GM21423 (cell line): ENCODE results near the gene SLC9A9.
"Not testable (repeated sequence)": the region's sequence is repeated elsewhere in the genome, so short reads cannot be mapped to it uniquely, and the experiment has no call there.

ENCODE experiments used
- ATAC-seq: cut with Tn5 transposase; IDR thresholded peaks from one replicate; pipeline ENCODE4 v1.9.1; 2021; ENCODE audit warnings: mild to moderate bottlenecking, moderate library complexity; ENCODE audit not compliant: unreplicated experiment

SLC9A9 gene

DNA sequence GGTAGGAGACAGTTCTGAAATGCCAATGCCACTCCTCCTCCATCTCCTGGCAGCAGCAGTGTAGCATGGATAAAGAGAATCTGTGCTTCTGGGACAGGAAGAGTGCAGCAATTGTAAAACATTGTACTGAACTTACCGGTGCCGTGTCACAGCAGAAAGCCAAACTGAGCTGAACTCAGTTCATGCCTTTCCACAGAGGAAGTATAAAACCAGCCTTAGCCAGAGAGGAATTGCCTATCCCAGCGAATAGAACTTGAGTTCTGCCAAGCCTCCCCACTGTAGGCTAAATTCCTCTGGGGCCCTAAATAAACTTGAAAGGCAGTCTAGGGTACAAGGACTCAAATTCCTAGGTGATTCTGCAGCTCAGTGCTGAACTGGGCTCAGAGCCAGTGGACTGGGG, 148.8 kb downstream of the SLC9A9 start:
- ATAC-seq, result no peak

DNA sequence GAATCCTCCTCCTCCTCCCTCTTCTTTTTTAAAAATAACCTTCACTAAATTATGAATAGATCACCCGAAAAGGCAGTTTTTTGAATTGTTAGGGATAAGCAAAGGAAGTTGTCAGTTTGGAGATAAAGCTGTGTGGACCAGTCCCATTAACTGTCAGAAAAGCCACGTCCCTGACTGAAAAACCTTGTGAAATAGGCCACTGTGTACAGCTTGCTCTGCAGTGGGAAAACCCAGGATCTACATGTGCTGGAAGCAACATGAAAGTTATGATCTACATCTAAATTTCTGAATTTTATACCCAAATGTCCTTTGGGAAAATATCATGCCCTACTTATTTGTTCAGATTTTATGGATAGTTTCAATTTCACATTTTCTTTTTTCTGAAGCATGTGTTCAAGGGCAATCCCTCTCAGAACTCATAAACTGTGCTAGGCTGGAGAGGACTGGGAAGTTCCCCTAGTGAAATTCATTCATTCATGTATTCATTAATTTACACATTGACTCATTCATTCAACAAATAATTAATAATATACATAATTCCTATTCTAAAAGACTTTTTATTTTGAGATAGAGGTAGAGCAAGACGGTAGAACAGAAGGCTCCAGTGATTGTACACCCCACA, 149.5 kb downstream of the SLC9A9 start:
- no peak for ATAC-seq

DNA sequence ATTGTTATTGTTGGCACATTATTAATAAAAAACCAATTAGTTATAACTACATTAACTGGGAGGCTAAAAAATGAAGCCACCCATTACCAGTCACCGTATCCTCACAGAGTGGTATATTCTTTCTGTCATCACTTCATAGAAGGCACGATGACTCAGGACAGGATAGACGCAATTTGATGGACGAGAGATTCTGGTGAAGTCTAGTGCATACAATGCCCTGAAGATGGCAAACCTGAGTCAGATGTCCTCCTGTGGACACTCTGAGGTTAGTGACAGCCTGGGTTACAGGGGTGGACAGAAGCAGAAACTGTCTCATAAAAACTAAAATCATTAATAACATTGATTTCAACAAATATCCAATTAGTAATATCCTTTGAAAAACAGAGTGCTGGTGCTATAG, 150.3 kb downstream of the SLC9A9 start:
- ATAC-seq, result no peak

DNA sequence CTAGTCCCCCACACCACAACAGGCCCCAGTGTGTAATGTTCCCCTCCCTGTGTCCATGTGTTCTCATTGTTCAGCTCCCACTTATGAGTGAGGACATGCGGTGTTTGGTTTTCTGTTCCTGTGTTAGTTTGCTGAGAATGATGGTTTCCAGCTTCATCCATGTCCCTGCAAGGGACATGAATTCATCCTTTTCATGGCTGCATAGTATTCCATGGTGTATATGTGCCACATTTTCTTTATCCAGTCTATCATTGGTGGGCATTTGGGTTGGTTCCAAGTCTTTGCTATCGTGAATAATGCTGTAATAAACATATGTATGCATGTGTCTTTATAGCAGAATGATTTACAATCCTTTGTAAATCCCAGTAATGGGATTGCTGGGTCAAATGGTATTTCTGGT, 152.9 kb downstream of the SLC9A9 start:
- not testable (repeated sequence) for ATAC-seq

DNA sequence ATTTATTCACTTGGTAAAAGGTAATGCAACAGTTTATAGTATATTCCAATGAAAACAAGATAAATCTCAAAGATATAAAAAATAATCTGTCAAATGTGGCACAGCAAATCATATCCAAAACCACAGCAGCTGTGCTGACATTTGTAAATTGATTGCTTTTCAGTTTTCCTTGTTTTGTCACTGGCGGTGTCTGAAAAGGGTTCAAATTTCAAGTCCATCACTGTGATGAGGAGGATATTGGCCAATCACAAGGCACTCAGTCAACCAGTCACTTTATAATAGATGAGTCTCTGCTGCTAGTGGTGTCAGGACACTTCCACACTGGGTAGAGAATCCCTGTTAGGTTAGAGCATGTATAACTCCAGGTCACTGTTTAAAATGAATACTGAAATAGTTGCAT, 154.8 kb downstream of the SLC9A9 start:
- ATAC-seq, result no peak

DNA sequence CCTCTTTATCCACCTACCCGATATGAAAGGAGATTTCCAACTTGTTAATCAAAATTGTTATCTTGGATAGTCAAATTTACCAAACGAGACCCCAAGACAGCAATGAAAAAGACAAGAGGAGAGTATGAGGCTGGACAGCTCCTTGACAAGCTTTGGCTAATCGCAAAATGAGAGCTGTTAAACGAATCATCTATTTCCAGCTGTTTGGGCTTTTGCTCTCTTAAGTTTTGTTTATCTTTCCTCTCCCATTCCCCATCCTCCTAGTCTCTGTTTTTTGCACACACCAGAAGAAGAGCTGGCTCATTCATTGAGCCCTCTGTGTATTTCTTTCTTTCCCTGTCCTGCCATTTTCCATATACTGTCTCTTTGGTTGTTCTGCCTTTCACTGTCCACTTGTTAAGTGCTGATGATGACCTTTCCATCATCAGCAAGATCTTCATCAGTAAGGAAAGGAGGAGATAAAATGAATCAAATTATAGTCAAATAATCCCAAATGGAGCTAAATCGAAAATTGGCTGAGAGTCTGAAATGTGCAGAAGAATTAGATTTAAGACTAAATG, 161.6 kb downstream of the SLC9A9 start:
- no peak for ATAC-seq

DNA sequence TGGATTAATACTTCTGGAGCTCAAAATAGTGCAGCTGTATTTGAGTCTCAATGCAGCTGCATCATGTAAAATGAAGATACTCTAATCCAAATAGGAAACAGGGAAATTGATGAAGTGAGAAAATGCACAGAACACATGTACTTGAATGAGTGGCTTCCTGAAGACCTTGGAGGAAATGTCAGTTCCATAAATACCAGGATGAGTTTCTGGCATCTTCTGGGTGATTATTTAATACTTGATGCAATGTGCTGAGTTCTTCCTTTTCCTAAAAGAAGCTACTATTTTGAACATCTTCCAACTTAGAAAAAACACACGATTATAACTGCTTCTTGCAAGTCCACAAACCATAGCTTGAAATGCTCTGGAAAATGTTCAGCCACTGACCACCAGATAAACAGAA, 162.8 kb downstream of the SLC9A9 start:
- no peak for ATAC-seq

DNA sequence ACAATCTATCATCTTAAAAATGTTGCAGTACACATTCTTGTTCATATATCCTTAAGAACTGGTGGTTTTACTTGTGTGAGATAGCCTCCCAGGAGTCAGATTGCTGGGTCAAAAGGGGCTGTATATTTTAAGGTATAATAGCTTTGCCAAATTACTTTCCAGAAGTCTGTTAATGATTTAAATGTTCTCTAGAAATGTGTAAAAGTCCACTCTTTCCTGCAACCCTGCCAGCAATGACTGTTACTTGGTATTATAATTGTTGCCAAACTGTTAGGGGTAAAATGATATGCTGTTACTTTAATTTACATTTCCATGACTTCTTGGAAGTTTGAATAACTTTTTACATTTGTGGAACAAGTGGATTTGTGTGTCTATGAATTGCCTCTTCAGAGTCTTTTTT, 170.8 kb downstream of the SLC9A9 start:
- ATAC-seq, result no peak

DNA sequence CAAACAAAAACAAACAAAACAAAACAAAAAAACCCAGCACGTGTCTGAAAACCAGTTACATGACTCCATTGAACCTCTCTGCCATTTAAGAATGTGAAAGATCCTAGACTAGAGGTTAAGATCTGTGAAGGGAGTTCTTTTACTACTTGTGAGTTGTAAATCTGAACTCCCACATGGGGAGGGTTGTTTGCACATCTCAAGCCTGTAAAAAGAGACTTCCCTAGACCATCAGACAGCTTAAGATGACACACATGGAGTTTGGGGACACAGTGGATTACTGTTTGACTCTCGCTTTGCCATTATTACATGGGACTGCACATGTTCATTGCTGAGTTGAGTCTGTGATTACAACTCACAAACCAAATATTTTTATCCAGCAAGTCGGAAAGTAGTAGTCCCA, 171.5 kb downstream of the SLC9A9 start:
- ATAC-seq, result no peak

DNA sequence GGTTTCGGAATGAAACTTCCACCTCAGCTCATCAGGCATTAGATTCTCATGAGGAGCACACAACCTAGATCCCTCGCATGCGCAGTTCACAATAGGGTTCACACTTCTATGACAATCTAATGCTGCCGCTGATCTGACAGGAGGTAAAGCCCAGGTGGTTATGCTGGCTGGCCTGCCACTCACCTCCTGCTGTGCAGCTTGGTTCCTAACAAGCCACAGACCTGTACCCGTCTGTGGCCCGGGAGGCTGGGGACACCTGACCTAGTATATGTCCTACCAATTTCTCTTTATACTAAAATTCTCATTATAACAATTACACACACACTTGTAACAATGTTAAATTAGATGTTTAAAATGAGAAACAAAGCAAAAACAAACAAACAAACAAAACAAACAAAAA, 172.2 kb downstream of the SLC9A9 start:
- no peak for ATAC-seq

DNA sequence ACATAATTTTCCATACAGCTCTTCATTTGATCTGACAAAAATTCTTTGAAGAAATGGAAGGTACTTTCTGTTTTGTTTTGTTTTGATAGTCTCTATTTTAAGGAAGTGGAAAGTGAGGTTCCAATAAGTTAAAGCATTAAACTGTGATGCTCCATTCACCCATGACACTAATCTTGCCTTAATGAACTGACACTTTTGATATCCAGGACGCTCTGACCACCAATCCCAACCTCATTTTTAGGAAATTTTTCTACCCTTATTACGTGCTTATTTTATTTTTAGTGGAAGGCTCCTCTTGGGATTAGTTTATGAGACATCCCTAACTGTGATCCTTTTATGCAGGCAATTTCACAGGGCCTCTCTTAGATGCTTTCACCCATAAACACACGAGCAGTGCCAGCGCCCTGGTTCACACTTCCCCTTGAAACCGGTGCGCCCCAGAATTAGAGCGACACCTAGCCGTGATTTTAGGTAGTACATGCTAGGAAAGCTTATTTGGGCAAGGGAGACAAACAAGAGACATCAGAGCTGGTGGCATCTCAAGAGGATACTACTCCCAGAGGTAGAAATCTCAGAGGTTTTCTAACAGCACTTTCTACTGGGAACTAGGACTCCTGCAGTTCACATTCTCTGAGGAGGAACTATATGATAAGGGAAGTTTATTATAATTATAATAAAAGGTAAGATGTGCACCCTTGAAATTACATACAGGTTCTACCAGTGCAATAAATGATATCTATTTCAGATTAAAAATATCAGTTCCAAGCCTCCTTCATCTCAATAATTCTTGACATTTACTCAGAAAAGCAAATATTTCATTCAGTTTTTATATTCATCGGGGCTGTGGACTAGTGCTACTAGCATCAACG, 173.9 kb downstream of the SLC9A9 start:
- ATAC-seq, result peak; percentile 70

DNA sequence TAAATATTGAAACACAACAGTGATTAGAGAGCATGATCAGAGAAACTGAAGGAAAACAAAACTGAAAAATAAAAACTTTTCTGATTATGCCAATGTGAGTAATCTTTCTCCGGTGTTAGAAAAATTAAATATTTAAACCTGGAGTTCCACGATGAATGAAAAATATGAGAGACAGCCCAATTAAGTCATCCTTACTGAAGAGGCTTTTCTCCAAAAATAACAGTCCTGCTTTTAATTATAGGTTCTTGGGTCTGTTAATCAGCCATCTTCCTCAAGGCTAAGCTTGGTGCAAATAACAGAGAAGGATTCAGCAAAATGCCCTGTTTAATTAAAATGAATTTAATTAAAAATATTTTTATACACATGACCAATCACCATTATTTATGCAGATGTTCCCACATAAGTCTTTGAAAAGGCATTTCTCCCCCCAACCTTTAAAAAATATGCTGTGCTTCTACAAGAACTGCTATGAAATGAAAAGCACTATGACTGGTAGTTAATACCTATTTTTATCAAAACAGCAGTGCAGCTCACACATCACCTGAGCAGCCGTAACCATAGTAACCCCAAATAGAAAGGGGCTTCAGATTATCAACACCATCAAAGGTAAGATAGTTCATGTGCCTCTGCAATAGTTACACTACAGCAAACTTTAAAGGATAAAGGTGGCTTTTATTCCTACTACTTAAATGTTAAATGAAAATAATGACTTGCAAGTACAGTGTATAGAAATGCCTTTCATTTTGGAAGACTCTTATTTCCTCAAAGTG, 175.7 kb downstream of the SLC9A9 start:
- ATAC-seq, result no peak

DNA sequence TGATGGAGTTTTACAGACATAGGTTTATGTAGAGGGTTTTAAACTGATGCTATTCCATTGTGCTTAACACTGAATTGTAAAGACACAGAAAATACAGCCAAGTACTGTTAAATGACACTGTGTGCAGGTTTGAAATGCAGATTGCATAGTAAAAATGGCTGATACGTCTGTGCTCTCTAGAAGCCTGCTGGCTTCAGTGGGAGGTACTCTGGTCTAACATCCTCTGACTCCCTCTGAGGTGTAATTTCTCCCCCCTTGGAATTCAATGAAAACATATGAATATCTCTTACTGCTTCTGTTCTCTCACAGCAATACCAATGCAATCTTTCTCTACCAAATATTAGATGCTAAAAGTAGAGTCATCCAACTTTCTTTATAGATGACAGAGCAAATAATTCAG, 176.6 kb downstream of the SLC9A9 start:
- no peak for ATAC-seq

DNA sequence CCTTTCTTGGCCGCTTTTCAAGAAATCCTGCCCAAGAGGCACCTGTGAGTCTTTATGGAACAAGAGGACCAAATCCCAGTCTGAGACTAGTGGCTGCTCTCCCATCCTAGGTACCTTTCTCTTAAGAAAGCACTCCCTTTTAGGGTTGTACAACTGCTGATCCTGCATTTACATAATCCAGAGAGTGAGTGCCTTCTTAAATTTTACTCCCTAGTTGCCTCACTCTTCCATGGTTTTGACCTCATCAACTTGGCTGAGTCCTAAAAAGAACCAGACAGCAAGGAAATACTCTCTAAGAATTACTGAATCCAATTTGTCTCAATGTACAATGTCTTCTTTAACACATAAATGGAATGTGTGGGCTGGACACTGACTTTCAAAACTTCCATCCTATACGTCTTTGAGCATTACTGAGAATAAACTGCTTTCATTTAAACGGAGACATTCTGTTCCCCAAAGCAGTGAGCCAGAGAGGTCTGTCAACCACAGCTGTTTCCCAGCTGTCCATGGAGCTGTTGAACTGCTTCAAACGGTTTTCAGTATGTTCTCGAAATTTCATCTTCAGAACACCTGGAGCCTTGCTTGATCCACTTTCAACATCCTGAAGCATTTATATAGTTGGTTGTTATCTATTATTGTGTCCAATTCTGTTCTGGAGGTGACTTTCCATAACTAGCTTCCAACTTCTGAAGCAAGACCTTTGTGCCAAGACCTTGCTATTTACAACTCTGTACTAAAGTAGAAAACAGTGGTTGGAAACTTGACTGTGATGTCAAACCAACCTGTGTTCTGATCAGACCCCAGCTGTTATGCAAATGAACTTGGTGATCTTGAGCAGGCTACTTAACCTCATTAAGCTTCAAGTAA, 179.1 kb downstream of the SLC9A9 start:
- ATAC-seq, result peak; percentile 91

DNA sequence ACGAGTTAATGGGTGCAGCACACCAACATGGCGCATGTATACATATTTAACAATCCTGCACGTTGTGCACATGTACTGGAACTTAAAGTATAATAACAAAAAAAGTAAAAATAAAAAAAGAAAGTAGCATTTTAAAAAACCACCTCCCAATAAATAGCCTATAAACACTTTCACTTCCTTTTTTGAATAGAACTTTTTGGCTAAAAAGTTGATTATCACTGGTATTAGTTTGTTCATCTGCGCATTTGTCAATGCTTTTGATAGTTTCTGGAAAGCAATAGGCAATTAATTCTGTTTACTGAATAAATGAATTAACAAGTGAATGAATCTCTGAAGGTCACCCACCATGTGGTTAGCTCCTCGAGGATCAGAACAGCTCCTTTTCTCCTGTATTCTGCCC, 179.9 kb downstream of the SLC9A9 start:
- ATAC-seq, result no peak

DNA sequence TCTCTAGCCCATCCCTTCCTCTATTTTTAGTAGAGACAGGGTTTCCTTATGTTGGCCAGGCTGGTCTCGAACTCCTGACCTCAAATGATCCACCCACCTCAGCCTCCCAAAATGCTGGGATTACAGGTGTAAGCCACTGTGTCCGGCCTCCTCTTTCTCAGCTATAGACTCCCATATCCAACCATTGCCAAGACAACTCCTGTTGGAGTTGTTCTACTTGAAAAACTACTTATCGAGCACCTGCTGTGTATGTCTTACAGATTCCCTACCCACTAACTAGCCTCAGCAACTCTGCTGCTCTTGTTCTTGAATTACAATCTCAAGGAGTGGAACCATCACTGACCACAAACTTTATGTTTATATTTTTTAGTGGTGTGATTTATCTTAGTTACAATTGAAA, 186.6 kb downstream of the SLC9A9 start:
- ATAC-seq, result no peak

DNA sequence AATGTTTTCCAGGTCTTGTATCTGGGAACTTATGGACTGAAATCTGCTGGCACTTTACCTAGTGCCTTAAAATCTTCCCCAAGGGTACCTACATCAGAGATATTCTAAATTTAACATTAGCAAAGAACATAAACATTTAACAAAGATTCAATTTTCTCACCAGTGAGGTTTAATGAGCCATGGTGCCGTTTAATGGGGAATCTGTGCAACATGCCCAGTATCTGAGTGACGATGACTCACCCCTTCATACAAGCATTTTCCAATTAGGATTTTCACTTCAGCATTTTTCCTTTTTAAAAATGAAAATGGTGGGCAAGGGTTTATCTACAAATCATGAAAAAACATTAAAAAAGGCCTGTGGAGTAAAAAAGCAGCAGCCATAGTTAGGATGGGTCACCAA, 189.4 kb downstream of the SLC9A9 start:
- no peak for ATAC-seq

DNA sequence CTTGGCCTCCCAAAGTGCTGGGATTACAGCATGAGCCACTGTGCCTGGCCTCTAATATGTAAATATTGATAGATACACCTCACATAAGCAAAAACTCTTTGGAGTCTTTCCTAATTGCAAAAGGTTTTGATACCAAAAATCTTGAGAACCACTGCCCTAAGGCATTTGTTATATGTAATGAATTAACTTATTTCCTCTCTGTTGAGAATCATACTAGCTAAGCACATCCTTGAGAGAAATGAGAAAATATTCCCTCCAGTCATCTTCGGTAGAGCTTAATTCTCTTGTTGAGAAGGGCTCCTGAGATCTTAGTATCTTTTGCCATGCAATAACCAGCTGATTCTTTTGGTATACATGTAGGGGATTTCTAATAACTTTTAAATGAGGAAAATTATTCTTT, 190.2 kb downstream of the SLC9A9 start:
- no peak for ATAC-seq

DNA sequence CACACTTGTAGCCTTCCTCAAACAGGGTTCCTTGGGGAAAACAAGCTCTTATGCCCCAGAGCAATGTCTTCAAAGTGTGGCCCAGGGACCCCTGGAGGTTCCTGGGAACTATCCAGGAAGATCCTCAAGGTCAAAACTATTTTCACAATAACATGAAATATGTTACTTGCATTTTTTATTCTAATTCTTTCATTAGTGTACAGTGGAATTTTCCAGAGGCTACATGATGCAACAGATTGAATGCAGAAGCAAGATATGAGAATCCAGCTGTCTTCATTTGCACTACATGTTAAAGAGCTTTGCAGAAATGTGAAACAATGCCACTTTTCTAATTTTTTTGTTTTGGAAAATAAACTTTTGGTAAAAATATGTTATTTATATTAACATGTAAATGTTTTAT, 190.9 kb downstream of the SLC9A9 start:
- ATAC-seq, result no peak

DNA sequence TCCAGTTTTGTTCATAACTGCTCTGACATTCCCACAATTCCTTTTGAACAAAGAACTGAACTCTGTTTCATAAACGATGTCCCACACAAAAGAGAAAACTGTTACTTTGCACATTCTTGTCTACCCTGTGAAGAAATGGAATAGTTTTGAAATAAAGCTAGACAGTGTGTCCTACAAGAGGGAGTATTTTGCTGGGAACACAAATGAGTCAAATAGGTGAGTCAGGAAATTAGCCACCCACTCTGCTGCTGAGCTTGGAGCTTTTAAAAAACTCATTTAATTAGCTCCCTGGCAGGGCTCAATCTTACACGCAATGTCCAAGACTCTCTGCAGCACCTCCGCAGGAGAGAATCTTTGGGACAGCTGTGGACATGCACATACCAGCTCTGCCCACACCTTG, 193.4 kb downstream of the SLC9A9 start:
- no peak for ATAC-seq

DNA sequence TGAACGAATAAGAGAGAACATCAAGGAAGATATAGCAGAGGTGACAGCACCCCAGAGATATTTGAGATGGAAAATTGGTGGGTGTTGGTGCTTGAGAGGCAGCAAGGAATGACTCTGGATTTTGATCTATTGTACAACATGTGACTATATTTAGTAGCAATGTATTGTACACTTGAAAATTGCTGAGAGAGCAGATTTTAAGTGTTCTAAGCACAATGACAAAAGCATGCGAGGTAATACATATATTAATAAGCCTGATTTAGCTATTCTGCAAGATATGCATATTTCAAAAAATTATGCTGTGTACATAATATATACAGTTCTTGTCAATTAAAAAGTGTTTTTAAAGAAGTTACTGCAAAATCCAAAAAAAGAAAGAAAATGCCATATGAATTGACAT, 194.3 kb downstream of the SLC9A9 start:
- ATAC-seq, result no peak
